Effector memory CD8-positive, alpha-beta T cell (primary cell): ENCODE measurements around the gene MGAT5B.
A peak's percentile ranks its signal among the peaks of the same experiment; 100 is the strongest.

Source experiments
- ATAC-seq: fragments of 150-1000 bp; cut with Tn5 transposase; replicated peaks from 2 replicates; pipeline ENCODE4 v1.10.0; 2021; ENCODE audit warnings: mild to moderate bottlenecking, moderate library complexity
- DNase-seq, 3 experiments: peaks; one replicate each; pipeline ENCODE4 v3.0.0; 2021
- H3K27ac Mint-ChIP-seq, 2 donors: one replicate each; pipeline ENCODE4 v1.8.0; 2022; ENCODE audit warnings: mild to moderate bottlenecking in 2 of 2, mixed read lengths in 2 of 2, moderate library complexity in 2 of 2
- H3K27me3 Mint-ChIP-seq, 2 donors: one replicate each; pipeline ENCODE4 v1.8.0; 2022; ENCODE audit warnings: mixed read lengths in 2 of 2
- H3K36me3 Mint-ChIP-seq: one replicate; pipeline ENCODE4 v1.8.0; 2022; ENCODE audit warnings: mild to moderate bottlenecking, moderate library complexity, mixed read lengths; ENCODE audit not compliant: insufficient read depth
- H3K4me1 Mint-ChIP-seq, 2 donors: one replicate each; pipeline ENCODE4 v1.8.0; 2022; ENCODE audit warnings: low read depth in 2 of 2, mixed read lengths in 2 of 2
- H3K4me3 Mint-ChIP-seq, 2 donors: one replicate each; pipeline ENCODE4 v1.8.0; 2022; ENCODE audit warnings: mild to moderate bottlenecking in 2 of 2, mixed read lengths in 2 of 2, moderate library complexity in 2 of 2
- H3K9me3 Mint-ChIP-seq, 2 donors: one replicate each; pipeline ENCODE4 v1.8.0; 2022; ENCODE audit warnings: mixed read lengths in 2 of 2

MGAT5B gene

DNA sequence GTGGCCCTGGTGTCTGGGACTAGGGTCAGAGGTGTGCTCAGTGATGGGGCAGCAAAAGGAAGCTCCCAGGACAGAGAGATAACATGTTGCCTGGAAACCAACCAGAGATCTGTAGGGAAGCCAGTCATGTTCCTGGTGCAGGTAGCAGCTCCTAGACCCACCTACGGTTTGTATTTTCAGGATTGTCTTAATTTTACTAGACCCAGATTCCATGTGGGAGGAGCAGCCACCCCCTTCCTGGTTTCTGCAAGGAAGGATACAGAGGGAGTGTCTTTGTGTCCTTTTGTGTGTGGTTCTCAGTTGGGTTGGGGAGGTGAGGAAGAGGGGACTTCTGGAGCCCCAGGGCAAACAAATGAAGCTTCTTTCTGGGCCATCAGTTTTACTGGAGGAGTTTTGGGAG lies 53.9 kb downstream of the MGAT5B start:
- Mint-ChIP-seq H3K9me3 (no peaks in the 10 kb centered on the region), H3K4me3 (no peak overlapping the region), H3K27me3 (peaks cover 35 to 64% of the 10 kb centered on the region in 2 donors), H3K27ac (no peak overlapping the region), H3K4me1 (no peaks in the 10 kb centered on the region), H3K36me3 (no peaks in the 10 kb centered on the region)
- ATAC-seq: no peak
- no peak for DNase-seq

DNA sequence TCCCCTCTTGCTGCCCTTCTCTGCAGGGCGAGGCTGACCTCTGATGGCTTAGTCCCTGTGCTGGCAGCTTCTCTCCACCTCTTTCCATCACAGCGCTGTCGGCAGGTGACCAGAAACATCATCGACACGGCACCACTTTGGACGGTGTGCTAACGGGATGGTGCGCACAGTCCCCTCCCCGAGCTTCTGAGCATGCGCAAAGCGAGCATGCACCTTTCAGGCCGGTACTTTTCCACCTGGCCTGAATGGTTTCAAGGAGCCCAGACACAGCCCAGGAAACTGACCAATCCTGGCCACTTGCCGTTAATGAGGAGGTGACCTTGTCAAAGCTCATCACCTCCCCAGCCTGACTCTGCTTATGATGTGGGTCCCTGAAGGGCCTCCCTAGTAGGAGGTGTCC lies 54.8 kb downstream of the MGAT5B start:
- H3K4me3 Mint-ChIP-seq: no peak overlapping the region
- no peaks in the 10 kb centered on the region for H3K4me1 Mint-ChIP-seq
- H3K9me3 Mint-ChIP-seq: no peaks in the 10 kb centered on the region
- no peak for DNase-seq
- peaks cover 40 to 69% of the 10 kb centered on the region in 2 donors for H3K27me3 Mint-ChIP-seq
- H3K27ac Mint-ChIP-seq: peak overlapping the region in 1 of 2 donors; percentile 53
- H3K36me3 Mint-ChIP-seq: no peaks in the 10 kb centered on the region
- no peak for ATAC-seq

GRCh38 chr17:76923491-76923890 lies 55.3 kb downstream of the MGAT5B start:
- H3K4me3 Mint-ChIP-seq: no peak overlapping the region
- peaks cover 42 to 71% of the 10 kb centered on the region in 2 donors for H3K27me3 Mint-ChIP-seq
- no peaks in the 10 kb centered on the region for H3K36me3 Mint-ChIP-seq
- no peaks in the 10 kb centered on the region for H3K9me3 Mint-ChIP-seq
- ATAC-seq (no peak), DNase-seq (no peak)
- no peaks in the 10 kb centered on the region for H3K4me1 Mint-ChIP-seq
- H3K27ac Mint-ChIP-seq: peak overlapping the region in 1 of 2 donors; percentile 53

DNA sequence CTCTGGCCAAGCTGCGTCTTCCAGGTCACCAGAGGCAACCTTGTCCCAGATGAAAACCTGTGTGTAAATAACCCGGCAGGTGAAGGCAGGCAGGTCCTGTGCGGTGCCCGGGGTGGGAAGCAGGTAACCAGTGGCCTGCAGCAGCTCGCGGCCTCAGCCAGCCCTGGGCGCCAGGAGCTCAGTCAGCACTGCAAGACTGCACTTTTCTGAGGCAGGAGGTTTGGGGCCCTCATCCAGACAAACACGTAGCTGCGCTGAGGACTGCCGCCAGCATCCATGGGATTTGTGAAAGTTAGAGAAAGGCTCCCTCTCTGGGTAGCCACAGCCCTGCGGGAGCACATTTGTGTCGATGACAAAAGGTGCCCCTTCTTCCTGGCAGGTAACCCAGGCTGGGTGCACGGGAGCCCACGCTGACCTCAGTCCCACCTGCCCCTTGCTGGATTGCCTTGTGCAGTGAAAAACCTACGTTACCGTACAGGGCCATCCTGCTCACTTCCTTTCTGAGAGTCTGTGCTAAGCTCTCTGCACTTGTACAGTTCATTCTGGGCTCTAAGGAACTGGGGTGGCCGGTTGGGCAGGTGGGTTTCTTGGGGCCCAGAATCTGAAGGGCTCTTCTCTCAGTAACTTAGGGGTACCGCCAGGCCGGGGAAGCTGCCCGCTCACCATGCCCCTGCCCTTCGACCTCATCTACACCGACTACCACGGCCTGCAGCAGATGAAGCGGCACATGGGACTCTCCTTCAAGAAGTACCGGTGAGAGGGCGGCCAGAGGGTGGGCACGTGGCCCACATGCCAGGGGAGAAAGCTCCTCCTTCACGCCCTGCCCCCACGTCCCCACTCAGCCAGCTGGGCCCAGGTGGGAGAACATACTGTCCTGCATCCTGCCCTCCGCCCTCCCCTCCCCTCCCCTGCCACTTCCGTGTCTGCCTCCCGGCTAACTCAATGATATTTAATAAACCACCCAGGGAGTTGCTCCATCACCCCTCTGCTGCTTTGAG lies 56.4 kb downstream of the MGAT5B start:
- Mint-ChIP-seq H3K27ac (no peak overlapping the region), H3K4me1 (no peaks in the 10 kb centered on the region), H3K27me3 (peaks cover 39 to 68% of the 10 kb centered on the region in 2 donors), H3K36me3 (no peaks in the 10 kb centered on the region), H3K4me3 (no peak overlapping the region), H3K9me3 (no peaks in the 10 kb centered on the region)
- DNase-seq (no peak), ATAC-seq (no peak)

DNA sequence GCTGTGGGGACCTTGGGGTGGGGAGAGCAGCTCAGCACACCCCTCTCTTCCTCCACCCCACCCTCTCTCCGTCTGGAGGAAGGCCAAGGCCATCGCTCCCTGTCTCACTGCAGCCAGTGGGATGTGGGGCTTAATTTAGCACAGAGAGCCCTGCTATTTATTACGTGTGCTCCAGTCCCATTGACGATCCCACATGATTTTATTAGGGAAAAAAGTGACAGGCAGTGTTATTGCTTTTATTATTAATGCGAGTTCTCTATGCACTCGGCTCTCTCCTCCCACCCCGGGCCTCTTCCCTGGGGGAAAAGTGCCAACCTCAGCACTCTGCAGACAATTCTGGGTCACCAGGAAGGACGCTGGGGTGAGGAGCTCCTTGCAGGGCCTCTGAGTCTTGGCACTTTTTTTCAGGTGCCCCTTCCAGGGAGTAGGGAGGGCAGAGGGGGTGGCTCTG lies 57.3 kb downstream of the MGAT5B start:
- Mint-ChIP-seq H3K9me3 (no peaks in the 10 kb centered on the region), H3K27ac (no peak overlapping the region), H3K27me3 (peaks cover 38 to 64% of the 10 kb centered on the region in 2 donors), H3K4me1 (no peaks in the 10 kb centered on the region), H3K36me3 (no peaks in the 10 kb centered on the region), H3K4me3 (no peak overlapping the region)
- ATAC-seq (no peak), DNase-seq (no peak)

DNA sequence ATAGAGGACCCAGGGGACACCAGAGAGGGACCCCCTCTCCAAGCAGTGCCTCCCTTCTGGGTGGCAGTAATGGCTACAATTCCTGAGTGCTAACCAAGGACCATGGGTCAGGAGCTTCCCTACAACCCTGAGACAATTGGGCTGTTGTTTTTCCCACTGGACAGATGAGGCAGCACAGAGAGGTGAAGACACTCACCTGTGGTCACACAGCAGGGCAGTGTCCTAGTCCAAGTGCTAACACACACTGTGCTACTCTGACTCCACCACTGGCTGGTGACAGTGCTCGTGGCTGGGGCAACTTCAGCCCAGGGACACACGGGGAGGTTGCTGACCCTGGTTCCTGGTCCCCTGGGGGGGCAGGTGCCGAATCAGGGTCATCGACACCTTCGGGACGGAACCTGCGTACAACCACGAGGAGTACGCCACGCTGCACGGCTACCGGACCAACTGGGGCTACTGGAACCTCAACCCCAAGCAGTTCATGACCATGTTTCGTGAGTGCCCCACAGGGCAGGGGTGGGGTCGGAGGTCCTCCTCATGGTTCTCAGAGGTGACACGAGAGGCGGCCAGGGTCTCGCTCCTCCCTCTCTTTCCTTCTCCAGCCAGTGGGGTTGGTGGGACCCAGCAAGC lies 58.1 kb downstream of the MGAT5B start:
- Mint-ChIP-seq H3K4me1 (no peaks in the 10 kb centered on the region), H3K27me3 (peaks cover 34 to 64% of the 10 kb centered on the region in 2 donors), H3K4me3 (no peak overlapping the region), H3K27ac (no peak overlapping the region), H3K36me3 (no peaks in the 10 kb centered on the region), H3K9me3 (no peaks in the 10 kb centered on the region)
- no peak for ATAC-seq
- DNase-seq: no peak

GRCh38 chr17:76927577-76927976 lies 59.4 kb downstream of the MGAT5B start:
- H3K4me3 Mint-ChIP-seq: no peak overlapping the region
- no peaks in the 10 kb centered on the region for H3K4me1 Mint-ChIP-seq
- no peaks in the 10 kb centered on the region for H3K36me3 Mint-ChIP-seq
- DNase-seq (no peak), ATAC-seq (no peak)
- no peaks in the 10 kb centered on the region for H3K9me3 Mint-ChIP-seq
- H3K27me3 Mint-ChIP-seq: peaks cover 34 to 56% of the 10 kb centered on the region in 2 donors
- H3K27ac Mint-ChIP-seq: no peak overlapping the region

GRCh38 chr17:76927982-76928381 lies 59.8 kb downstream of the MGAT5B start:
- H3K9me3 Mint-ChIP-seq: no peaks in the 10 kb centered on the region
- H3K4me1 Mint-ChIP-seq: no peaks in the 10 kb centered on the region
- DNase-seq (no peak), ATAC-seq (no peak)
- H3K27ac Mint-ChIP-seq: no peak overlapping the region
- H3K4me3 Mint-ChIP-seq: no peak overlapping the region
- H3K36me3 Mint-ChIP-seq: no peaks in the 10 kb centered on the region
- peaks cover 34 to 58% of the 10 kb centered on the region in 2 donors for H3K27me3 Mint-ChIP-seq

- no peak overlapping the region for H3K27ac Mint-ChIP-seq
- H3K9me3 Mint-ChIP-seq: no peaks in the 10 kb centered on the region
- ATAC-seq (no peak), DNase-seq (no peak)
- peaks cover 39 to 59% of the 10 kb centered on the region in 2 donors for H3K27me3 Mint-ChIP-seq
- H3K36me3 Mint-ChIP-seq: no peaks in the 10 kb centered on the region
- H3K4me3 Mint-ChIP-seq: no peak overlapping the region
- H3K4me1 Mint-ChIP-seq: no peaks in the 10 kb centered on the region
These were observed 60.9 kb downstream of the MGAT5B start for GRCh38 chr17:76929148-76929547.

GRCh38 chr17:76929601-76930000 lies 61.4 kb downstream of the MGAT5B start:
- Mint-ChIP-seq H3K9me3 (no peaks in the 10 kb centered on the region), H3K27ac (no peak overlapping the region), H3K36me3 (no peaks in the 10 kb centered on the region), H3K4me3 (no peak overlapping the region), H3K4me1 (peaks cover 0 to 1% of the 10 kb centered on the region in 2 donors), H3K27me3 (peaks cover 43 to 63% of the 10 kb centered on the region in 2 donors)
- ATAC-seq (no peak), DNase-seq (no peak)

DNA sequence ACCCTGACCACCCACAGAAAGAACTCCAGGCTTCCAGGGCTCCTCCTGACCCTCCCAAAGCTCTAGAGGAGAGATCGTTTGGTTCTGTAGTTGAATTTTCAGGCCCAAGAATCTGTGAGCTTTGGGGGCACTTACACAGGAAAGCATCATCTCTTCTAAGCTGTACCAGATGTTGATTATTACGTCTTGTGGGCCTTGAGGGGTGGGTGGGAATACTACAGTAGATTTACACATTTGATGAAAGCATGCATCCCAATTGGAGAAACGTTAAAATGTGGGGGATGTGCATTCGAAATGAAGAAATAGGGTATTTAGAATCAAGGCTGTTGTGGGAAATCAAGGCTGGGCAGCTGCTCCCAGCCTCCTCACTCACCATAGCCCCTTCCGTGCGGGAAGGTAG lies 61.9 kb downstream of the MGAT5B start:
- Mint-ChIP-seq H3K27me3 (peaks cover 47 to 67% of the 10 kb centered on the region in 2 donors), H3K36me3 (no peaks in the 10 kb centered on the region), H3K9me3 (no peaks in the 10 kb centered on the region), H3K4me3 (no peak overlapping the region), H3K4me1 (peaks cover 0 to 1% of the 10 kb centered on the region in 2 donors), H3K27ac (peak overlapping the region in 1 of 2 donors; percentile 52)
- ATAC-seq: no peak
- DNase-seq: no peak

DNA sequence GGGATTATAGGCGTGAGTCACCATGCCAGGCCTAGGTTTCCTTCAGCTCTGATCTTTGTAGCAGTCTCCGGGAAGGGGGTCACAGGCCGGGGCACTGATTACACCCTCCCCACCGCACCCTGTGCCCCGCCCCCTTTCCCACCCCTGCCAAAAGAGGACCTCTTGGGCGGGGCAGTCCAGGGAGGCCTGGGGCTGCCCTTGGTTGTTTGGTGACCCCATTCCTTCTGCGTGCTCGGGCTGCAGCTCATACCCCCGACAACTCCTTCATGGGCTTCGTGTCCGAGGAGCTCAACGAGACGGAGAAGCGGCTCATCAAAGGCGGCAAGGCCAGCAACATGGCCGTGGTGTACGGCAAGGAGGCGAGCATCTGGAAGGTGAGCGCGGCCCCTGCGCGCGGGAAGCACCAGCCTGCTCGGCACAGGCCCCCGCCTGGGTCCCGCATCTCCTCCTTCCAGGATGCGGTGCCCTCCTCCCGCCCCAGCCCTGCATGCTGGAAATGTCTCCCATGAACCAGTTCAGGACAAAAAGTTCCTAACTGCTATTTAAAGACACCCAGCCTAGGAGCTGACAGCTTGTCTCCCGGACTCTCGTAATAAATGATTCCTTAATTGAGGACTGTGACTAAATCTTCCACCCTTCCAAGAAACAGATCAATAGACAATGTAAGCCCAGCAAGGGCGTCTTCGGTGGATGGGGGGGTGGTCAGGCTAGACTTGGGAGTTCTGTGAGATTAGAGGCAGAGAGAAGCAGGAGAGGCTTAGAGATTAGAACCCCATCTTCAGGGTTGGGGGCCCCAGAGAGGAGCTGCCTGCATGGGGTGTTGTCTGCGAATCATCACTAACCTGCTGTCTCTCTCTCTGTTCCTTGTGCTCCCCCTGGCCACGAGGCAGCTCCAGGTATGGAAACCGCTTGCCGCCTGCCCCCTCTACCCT lies 64.5 kb downstream of the MGAT5B start:
- H3K9me3 Mint-ChIP-seq: no peaks in the 10 kb centered on the region
- H3K27ac Mint-ChIP-seq: no peak overlapping the region
- no peaks in the 10 kb centered on the region for H3K36me3 Mint-ChIP-seq
- peaks cover 50 to 64% of the 10 kb centered on the region in 2 donors for H3K27me3 Mint-ChIP-seq
- peaks cover 0 to 1% of the 10 kb centered on the region in 2 donors for H3K4me1 Mint-ChIP-seq
- H3K4me3 Mint-ChIP-seq: no peak overlapping the region
- DNase-seq (no peak), ATAC-seq (no peak)
